HepG2 (cell line): Measurements from ENCODE around the gene SLC26A2.
A peak's percentile ranks its signal among the peaks of the same experiment; 100 is the strongest.

Experiments used
- CBX2 ChIP-seq, 2 experiments: fragments of 200-600 bp in 1 of 2; sonication (generic); formaldehyde crosslinking in 1 of 2; IDR thresholded peaks; 2 replicates each; pipeline versions ENCODE4 v1.7.0 to v1.8.1; 2018 to 2022; ENCODE audit warnings: low read depth in 2 of 2, low read length in 1 of 2, mild to moderate bottlenecking in 1 of 2, missing genetic modification reagents in 1 of 2
- ELF1 ChIP-seq: sonication (generic); formaldehyde crosslinking; IDR thresholded peaks from 2 replicates; pipeline ENCODE4 v1.4.0; 2020; ENCODE audit warnings: missing genetic modification reagents
- EP300 ChIP-seq, 3 experiments: sonication (generic) in 1 of 3; formaldehyde crosslinking in 1 of 3; IDR thresholded peaks; 2 replicates each; pipeline versions ENCODE4 v1.5.1 to v1.6.1; 2011 to 2020; ENCODE audit warnings: low read depth in 2 of 3, low read length in 2 of 3, borderline replicate concordance in 1 of 3, improper control_type of control experiment in 1 of 3, mild to moderate bottlenecking in 1 of 3, missing genetic modification reagents in 1 of 3, moderate library complexity in 1 of 3
- FOXK2 ChIP-seq: fragments of 450-650 bp; IDR thresholded peaks from 2 replicates; pipeline ENCODE4 v1.6.1; 2016
- NR2F2 ChIP-seq: IDR thresholded peaks from 2 replicates; pipeline ENCODE4 v1.6.1; 2012; ENCODE audit warnings: low read depth, inconsistent platforms, borderline replicate concordance
- TBL1XR1 ChIP-seq: fragments of 150-350 bp; IDR thresholded peaks from 2 replicates; pipeline ENCODE4 v1.6.1; 2014; ENCODE audit warnings: borderline replicate concordance, low read length; ENCODE audit not compliant: partially characterized antibody
- TF ChIP-seq, protein P1 (sequence below): sonication (generic); formaldehyde crosslinking; IDR thresholded peaks from 2 replicates; pipeline ENCODE4 v1.5.0; 2020; ENCODE audit warnings: mild to moderate bottlenecking, missing genetic modification reagents, moderate library complexity
- TF ChIP-seq, protein P2 (sequence below): IDR thresholded peaks from 2 replicates; pipeline ENCODE4 v1.6.1; 2012; ENCODE audit warnings: inconsistent platforms

DNA sequence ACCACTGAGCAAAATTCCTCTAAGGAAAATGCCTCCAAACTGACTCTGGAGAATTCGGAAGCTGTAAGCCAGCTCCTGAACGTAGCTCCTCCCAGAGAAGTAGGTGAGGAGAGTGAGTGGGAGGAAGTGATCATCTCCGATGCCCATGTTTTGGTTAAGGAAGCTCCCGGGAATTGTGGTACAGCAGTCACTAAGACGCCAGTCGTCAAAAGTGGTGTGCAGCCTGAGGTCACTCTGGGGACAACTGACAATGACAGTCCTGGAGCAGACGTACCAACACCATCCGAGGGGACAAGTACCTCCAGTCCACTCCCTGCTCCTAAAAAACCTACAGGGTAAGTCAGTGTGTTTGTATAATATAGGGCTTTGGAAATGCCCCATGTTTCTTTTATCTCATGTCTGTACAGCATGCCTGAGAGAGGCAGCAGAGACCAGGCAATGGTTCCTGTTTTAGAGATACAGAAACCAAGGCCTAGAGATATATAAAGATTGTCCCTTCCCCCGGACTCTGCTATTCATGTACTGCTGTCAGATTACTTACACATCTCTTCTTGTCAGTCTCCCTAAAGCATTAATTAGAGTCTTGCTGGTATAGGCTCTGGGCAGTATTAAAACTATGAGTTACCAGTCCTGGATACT is 63.9 kb downstream of the SLC26A2 start:
- TF ChIP-seq, protein P1, sequence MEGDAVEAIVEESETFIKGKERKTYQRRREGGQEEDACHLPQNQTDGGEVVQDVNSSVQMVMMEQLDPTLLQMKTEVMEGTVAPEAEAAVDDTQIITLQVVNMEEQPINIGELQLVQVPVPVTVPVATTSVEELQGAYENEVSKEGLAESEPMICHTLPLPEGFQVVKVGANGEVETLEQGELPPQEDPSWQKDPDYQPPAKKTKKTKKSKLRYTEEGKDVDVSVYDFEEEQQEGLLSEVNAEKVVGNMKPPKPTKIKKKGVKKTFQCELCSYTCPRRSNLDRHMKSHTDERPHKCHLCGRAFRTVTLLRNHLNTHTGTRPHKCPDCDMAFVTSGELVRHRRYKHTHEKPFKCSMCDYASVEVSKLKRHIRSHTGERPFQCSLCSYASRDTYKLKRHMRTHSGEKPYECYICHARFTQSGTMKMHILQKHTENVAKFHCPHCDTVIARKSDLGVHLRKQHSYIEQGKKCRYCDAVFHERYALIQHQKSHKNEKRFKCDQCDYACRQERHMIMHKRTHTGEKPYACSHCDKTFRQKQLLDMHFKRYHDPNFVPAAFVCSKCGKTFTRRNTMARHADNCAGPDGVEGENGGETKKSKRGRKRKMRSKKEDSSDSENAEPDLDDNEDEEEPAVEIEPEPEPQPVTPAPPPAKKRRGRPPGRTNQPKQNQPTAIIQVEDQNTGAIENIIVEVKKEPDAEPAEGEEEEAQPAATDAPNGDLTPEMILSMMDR = peak; percentile 41
- no peak for TF ChIP-seq CBX2 (IDR thresholded peaks at IDR 0.05; ENCODE audit: low read depth, low read length)
- TF ChIP-seq CBX2 (CRISPR knock-in tag; IDR thresholded peaks at IDR 0.05; ENCODE audit: low read depth) = no peak
- TF ChIP-seq ELF1 (CRISPR knock-in tag) = no peak
- TF ChIP-seq EP300 (IDR thresholded peaks at IDR 0.05; ENCODE audit: low read depth in 2 of 2, low read length in 2 of 2) = no peak
- no peak for TF ChIP-seq EP300 (CRISPR knock-in tag; IDR thresholded peaks at IDR 0.05; ENCODE audit: borderline replicate concordance)
- TF ChIP-seq TBL1XR1 = no peak
- TF ChIP-seq, protein P2, sequence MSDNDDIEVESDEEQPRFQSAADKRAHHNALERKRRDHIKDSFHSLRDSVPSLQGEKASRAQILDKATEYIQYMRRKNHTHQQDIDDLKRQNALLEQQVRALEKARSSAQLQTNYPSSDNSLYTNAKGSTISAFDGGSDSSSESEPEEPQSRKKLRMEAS = no peak
- TF ChIP-seq FOXK2 = no peak
- no peak for TF ChIP-seq NR2F2
